HepG2 (cell line): ENCODE results near the gene PIR. TPM values are rescaled to one million over a fixed set of nuclear protein-coding genes. Genes with fewer than 3 reads are reported as not detected.

Source experiments
- ATAC-seq: fragments of 200-7000 bp; cut with Tn5 transposase; 3 replicates; pipeline ENCODE4 v1.9.1; 2020; ENCODE audit warnings: mild to moderate bottlenecking, moderate library complexity
- BruUV-seq: library from RNA; stranded (reverse); fragments of 400-500 nt; replicated peaks from 2 replicates; lab custom pipeline; 2021; lab: Mats Ljungman, UMichigan
- CTCF ChIA-PET: fragments of 300-600 bp; formaldehyde crosslinking; extraction: SDS; loops from one replicate; lab custom pipeline; 2021; ENCODE audit warnings: low total read pairs, inconsistent platforms, low intra/inter-chr PET ratio; lab: Yijun Ruan, JAX
- POLR2A ChIA-PET: fragments of 350-600 bp; sonication (Branson Sonifier 250); formaldehyde crosslinking; loops from one replicate; lab custom pipeline; 2020; ENCODE audit warnings: antibody characterized with exemption, inconsistent platforms; lab: Yijun Ruan, JAX
- DNase-seq: peaks from one replicate; pipeline ENCODE4 v3.0.0-alpha.2; 2015; ENCODE audit warnings: low spot score
- FAIRE-seq: peaks from 3 replicates; lab custom pipeline; 2011; peaks lifted over from hg19 to GRCh38; lab: Jason Lieb, UNC
- H2AFZ ChIP-seq: one replicate; pipeline ENCODE4 v1.6.1; 2011; ENCODE audit warnings: low read length, inconsistent platforms
- H3K27ac ChIP-seq: fragments of 300-600 bp; 3 replicates; pipeline ENCODE4 v1.8.0; 2011; ENCODE audit warnings: mixed run types, mild to moderate bottlenecking, mixed read lengths, low read length, inconsistent platforms; ENCODE audit not compliant: insufficient read depth; ENCODE audit errors: extremely low read length
- H3K27me3 ChIP-seq, 2 experiments: fragments of 200-600 bp in 1 of 2; 2 replicates in 1 of 2; 3 replicates in 1 of 2; pipeline versions ENCODE4 v1.6.0 to v1.8.0; 2011; ENCODE audit warnings: low read length in 2 of 2, mild to moderate bottlenecking in 2 of 2, moderate library complexity in 2 of 2, inconsistent platforms in 1 of 2; ENCODE audit not compliant: insufficient read depth in 2 of 2, control insufficient read depth in 1 of 2
- H3K36me3 ChIP-seq, 2 experiments: fragments of 200-600 bp in 1 of 2; replicated peaks in 1 of 2; 2 replicates in 1 of 2; 3 replicates in 1 of 2; pipeline versions ENCODE4 v1.5.1 to v1.8.0; 2011; ENCODE audit warnings: low read length in 2 of 2, inconsistent platforms in 1 of 2; ENCODE audit not compliant: insufficient read depth in 2 of 2, control insufficient read depth in 1 of 2
- H3K4me1 ChIP-seq: 2 replicates; pipeline ENCODE4 v1.5.1; 2012; ENCODE audit warnings: low read length, inconsistent platforms; ENCODE audit not compliant: insufficient read depth
- H3K4me2 ChIP-seq: 2 replicates; pipeline ENCODE4 v1.6.0; 2011; ENCODE audit warnings: low read depth, low read length, inconsistent platforms
- H3K4me3 ChIP-seq, 3 experiments: fragments of 200-600 bp in 1 of 3; sonication (generic), shearing (Covaris generic) in 1 of 3; replicated peaks in 1 of 3; 2 replicates each; pipeline ENCODE4 v1.5.1; 2011 to 2016; ENCODE audit warnings: low read length in 3 of 3, inconsistent platforms in 2 of 3, low read depth in 2 of 3, mild to moderate bottlenecking in 2 of 3, control low read depth in 1 of 3, mixed read lengths in 1 of 3; ENCODE audit not compliant: insufficient read depth in 1 of 3
- H3K79me2 ChIP-seq: one replicate; pipeline ENCODE4 v1.6.1; 2011; ENCODE audit warnings: low read length, inconsistent platforms; ENCODE audit not compliant: insufficient read depth
- H3K9ac ChIP-seq: 2 replicates; pipeline ENCODE4 v1.6.0; 2011; ENCODE audit warnings: mild to moderate bottlenecking, low read depth, low read length, inconsistent platforms; ENCODE audit not compliant: insufficient read depth
- H3K9me3 ChIP-seq: 2 replicates; pipeline ENCODE4 v1.5.1; 2012; ENCODE audit warnings: mild to moderate bottlenecking, low read length
- H4K20me1 ChIP-seq: 2 replicates; pipeline ENCODE4 v1.6.0; 2011; ENCODE audit warnings: inconsistent platforms, mild to moderate bottlenecking, low read length, moderate library complexity; ENCODE audit not compliant: insufficient read depth
- ATF1 ChIP-seq: IDR thresholded peaks from 2 replicates; pipeline ENCODE4 v1.6.1; 2016; ENCODE audit warnings: mild to moderate bottlenecking, control low read depth
- ERF ChIP-seq: IDR thresholded peaks from 2 replicates; pipeline ENCODE4 v1.6.1; 2018; ENCODE audit warnings: missing biosample characterization, missing genetic modification reagents
- HMG20B ChIP-seq: conservative IDR thresholded peaks from 2 replicates; pipeline ENCODE4 v1.6.1; 2016; ENCODE audit warnings: missing genetic modification reagents, missing compliant biosample characterization
- IKZF1 ChIP-seq: fragments of 450-650 bp; IDR thresholded peaks from 2 replicates; pipeline ENCODE4 v1.7.1; 2016
- IKZF5 ChIP-seq: IDR thresholded peaks from 2 replicates; pipeline ENCODE4 v1.6.1; 2018; ENCODE audit warnings: missing genetic modification reagents, mild to moderate bottlenecking, missing compliant biosample characterization
- MIXL1 ChIP-seq: IDR thresholded peaks from 2 replicates; pipeline ENCODE4 v1.6.1; 2016
- TOE1 ChIP-seq: sonication (generic); formaldehyde crosslinking; IDR thresholded peaks from 2 replicates; pipeline ENCODE4 v1.4.0; 2020; ENCODE audit warnings: mild to moderate bottlenecking, missing genetic modification reagents
- YEATS4 ChIP-seq: sonication (generic); formaldehyde crosslinking; IDR thresholded peaks from 2 replicates; pipeline ENCODE4 v1.4.0; 2020; ENCODE audit warnings: missing genetic modification reagents, borderline replicate concordance
- ZBTB43 ChIP-seq: sonication (generic); formaldehyde crosslinking; conservative IDR thresholded peaks from 2 replicates; pipeline ENCODE4 v1.4.0; 2020; ENCODE audit warnings: missing genetic modification reagents
- ZC3H4 ChIP-seq: sonication (generic); formaldehyde crosslinking; IDR thresholded peaks from 2 replicates; pipeline ENCODE4 v1.4.0; 2020; ENCODE audit warnings: missing genetic modification reagents, borderline replicate concordance
- ZNF549 ChIP-seq: sonication (generic); formaldehyde crosslinking; IDR thresholded peaks from 2 replicates; pipeline ENCODE4 v1.5.0; 2020; ENCODE audit warnings: missing genetic modification reagents
- ZNF776 ChIP-seq: sonication (generic); formaldehyde crosslinking; IDR thresholded peaks from 2 replicates; pipeline ENCODE4 v1.4.0; 2020; ENCODE audit warnings: mild to moderate bottlenecking, missing genetic modification reagents
- ZUFSP ChIP-seq: sonication (generic); formaldehyde crosslinking; IDR thresholded peaks from 2 replicates; pipeline ENCODE4 v1.9.0; 2021; ENCODE audit warnings: missing genetic modification reagents, mild to moderate bottlenecking, borderline replicate concordance
- WGBS: methylation state at CpG from one replicate; pipeline ENCODE4 v1.1.6; 2017; ENCODE audit warnings: low lambda C conversion rate; 5-methylcytosine and 5-hydroxymethylcytosine counted together
- in situ Hi-C: cut with HindIII; loops from 2 replicates; pipeline ENCODE4 v1.10.0; 2017; ENCODE audit warnings: low pct_unique_long_range_greater_than_20kb; ENCODE audit not compliant: extremely low pct_ligation_motif_present
- intact Hi-C: fragments of 100-400 bp; cut with micrococcal nuclease; formaldehyde crosslinking; loops from one replicate; pipeline ENCODE4 v1.10.0; 2022; ENCODE audit not compliant: unreplicated experiment
- polyA plus RNA-seq, 8 experiments: library from polyadenylated mRNA; depleted of rRNA in 3 of 8; stranded (reverse) in 7 of 8; unstranded in 1 of 8; fragments of >200 nt; fragmentation: Illumina TruSeq in 4 of 8; extraction: Trizol in 4 of 8; gene quantifications; 2 replicates each; pipeline versions ENCODE4 v1.2.1 to v1.2.3, GENCODE V29; 2011 to 2016; ENCODE audit warnings: low read depth in 4 of 8, missing spikeins in 1 of 8, mixed read lengths in 1 of 8; ENCODE audit not compliant: insufficient read depth in 1 of 8
- total RNA-seq, 5 experiments: library from RNA; depleted of rRNA; stranded (reverse); fragments of >200 nt; fragmentation: Illumina TruSeq; extraction: Trizol; gene quantifications; 2 replicates each; pipeline ENCODE4 v1.2.3, GENCODE V29; 2016; ENCODE audit warnings: low read depth in 1 of 5
- TF ChIP-seq, protein P1 (sequence below): IDR thresholded peaks from 2 replicates; pipeline ENCODE4 v1.6.1; 2018; ENCODE audit warnings: missing genetic modification reagents
- TF ChIP-seq, protein P2 (sequence below): sonication (generic); formaldehyde crosslinking; IDR thresholded peaks from 2 replicates; pipeline ENCODE4 v1.8.1; 2023; ENCODE audit warnings: mild to moderate bottlenecking, moderate library complexity, missing genetic modification reagents
- TF ChIP-seq, protein P3 (sequence below): sonication (generic); formaldehyde crosslinking; IDR thresholded peaks from 2 replicates; pipeline ENCODE4 v1.5.0; 2020; ENCODE audit warnings: missing genetic modification reagents

PIR gene
- total and polyA plus RNA-seq, 2 of the 13 experiments (the other 11 are each of a cell fraction or from before 2014, with no cell fraction given): 12.2 to 38.0 TPM

- CTCF ChIA-PET: no interaction called here
- H3K4me3 ChIP-seq: no peak overlapping the region
- H3K36me3 ChIP-seq: no peaks in the 10 kb centered on the region
- H3K4me1 ChIP-seq: no peaks in the 10 kb centered on the region
- BruUV-seq: no TSS peak
- TF ChIP-seq YEATS4 (CRISPR knock-in tag) (no peak), ERF (no peak), TOE1 (no peak), IKZF5 (no peak), ZUFSP (CRISPR knock-in tag) (no peak), ZNF549 (CRISPR knock-in tag) (no peak), HMG20B (no peak), IKZF1 (no peak), ZNF776 (CRISPR knock-in tag) (no peak), MIXL1 (CRISPR knock-in tag) (no peak), ZBTB43 (CRISPR knock-in tag) (no peak), ZC3H4 (CRISPR knock-in tag) (no peak), ATF1 (CRISPR knock-in tag) (no peak)
- TF ChIP-seq, protein P1, sequence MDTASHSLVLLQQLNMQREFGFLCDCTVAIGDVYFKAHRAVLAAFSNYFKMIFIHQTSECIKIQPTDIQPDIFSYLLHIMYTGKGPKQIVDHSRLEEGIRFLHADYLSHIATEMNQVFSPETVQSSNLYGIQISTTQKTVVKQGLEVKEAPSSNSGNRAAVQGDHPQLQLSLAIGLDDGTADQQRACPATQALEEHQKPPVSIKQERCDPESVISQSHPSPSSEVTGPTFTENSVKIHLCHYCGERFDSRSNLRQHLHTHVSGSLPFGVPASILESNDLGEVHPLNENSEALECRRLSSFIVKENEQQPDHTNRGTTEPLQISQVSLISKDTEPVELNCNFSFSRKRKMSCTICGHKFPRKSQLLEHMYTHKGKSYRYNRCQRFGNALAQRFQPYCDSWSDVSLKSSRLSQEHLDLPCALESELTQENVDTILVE (CRISPR knock-in tag): no peak
- TF ChIP-seq, protein P2, sequence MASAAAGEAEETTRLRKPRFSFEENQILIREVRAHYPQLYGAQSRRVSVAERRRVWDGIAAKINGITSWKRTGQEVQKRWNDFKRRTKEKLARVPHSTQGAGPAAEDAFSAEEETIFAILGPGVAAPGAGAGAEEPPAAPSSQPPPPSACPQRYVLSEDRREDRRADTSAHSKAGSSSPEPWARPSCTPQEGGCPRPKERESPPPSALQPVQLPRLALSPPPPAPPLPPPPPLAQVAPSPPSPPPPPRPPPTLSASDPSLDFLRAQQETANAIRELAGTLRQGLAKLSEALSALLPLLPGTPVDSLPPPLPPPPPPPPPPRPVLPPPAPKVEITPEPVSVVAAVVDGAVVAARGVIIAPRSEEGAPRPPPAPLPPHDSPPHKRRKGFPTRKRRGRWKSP (CRISPR knock-in tag): no peak
- TF ChIP-seq, protein P3, sequence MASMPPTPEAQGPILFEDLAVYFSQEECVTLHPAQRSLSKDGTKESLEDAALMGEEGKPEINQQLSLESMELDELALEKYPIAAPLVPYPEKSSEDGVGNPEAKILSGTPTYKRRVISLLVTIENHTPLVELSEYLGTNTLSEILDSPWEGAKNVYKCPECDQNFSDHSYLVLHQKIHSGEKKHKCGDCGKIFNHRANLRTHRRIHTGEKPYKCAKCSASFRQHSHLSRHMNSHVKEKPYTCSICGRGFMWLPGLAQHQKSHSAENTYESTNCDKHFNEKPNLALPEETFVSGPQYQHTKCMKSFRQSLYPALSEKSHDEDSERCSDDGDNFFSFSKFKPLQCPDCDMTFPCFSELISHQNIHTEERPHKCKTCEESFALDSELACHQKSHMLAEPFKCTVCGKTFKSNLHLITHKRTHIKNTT (CRISPR knock-in tag): no peak
- TF ChIP-seq, all 625 proteins: peak for 0
- H3K4me2 ChIP-seq: no peak overlapping the region
- no peak for DNase-seq
- H2AFZ ChIP-seq: no peak overlapping the region
- in situ Hi-C loops (no loop called here), intact Hi-C loops (no loop called here)
- no peaks in the 10 kb centered on the region for H3K27me3 ChIP-seq
- peak; percentile 28 for FAIRE-seq
- no peak for ATAC-seq
- WGBS: 94% methylated on average over 7 of the region's 7 CpGs
- no peaks in the 10 kb centered on the region for H4K20me1 ChIP-seq
- POLR2A ChIA-PET: no interaction called here
- H3K9me3 ChIP-seq: no peaks in the 10 kb centered on the region
- no peaks in the 10 kb centered on the region for H3K79me2 ChIP-seq
- H3K9ac ChIP-seq: no peak overlapping the region
- H3K27ac ChIP-seq: no peak overlapping the region
These were observed 88.6 kb downstream of the PIR start for GRCh38 chrX:15404401-15405096.
